H1 (cell line): ENCODE results near the gene ITGAV.

ENCODE experiments used
- ASH2L ChIP-seq: fragments of 200-600, 300-600 bp; sonication (generic); IDR thresholded peaks from one replicate; pipeline ENCODE4 v1.7.1; 2017; ENCODE audit warnings: low read length
- CBX8 ChIP-seq: fragments of 300-800, 300-1000 bp; sonication (generic); IDR thresholded peaks from 2 replicates; pipeline ENCODE4 v1.7.1; 2016; ENCODE audit warnings: low read depth, low read length, borderline replicate concordance
- EGR1 ChIP-seq: IDR thresholded peaks from 2 replicates; pipeline ENCODE4 v1.6.1; 2011; ENCODE audit warnings: low read depth, low read length, borderline replicate concordance
- EP300 ChIP-seq, 2 experiments: IDR thresholded peaks; 1 replicate in 1 of 2; 2 replicates in 1 of 2; pipeline ENCODE4 v1.6.1; 2011 to 2012; ENCODE audit warnings: low read depth in 2 of 2, low read length in 2 of 2, mild to moderate bottlenecking in 2 of 2, borderline replicate concordance in 1 of 2, inconsistent platforms in 1 of 2, moderate library complexity in 1 of 2
- EZH2 ChIP-seq: fragments of 200-600 bp; sonication (generic); IDR thresholded peaks from 2 replicates; pipeline ENCODE4 v1.7.1; 2012; ENCODE audit warnings: low read depth, mild to moderate bottlenecking, moderate library complexity, low read length, inconsistent platforms; ENCODE audit not compliant: severe bottlenecking
- POLR2AphosphoS5 ChIP-seq: IDR thresholded peaks from 2 replicates; pipeline ENCODE4 v1.6.1; 2011; ENCODE audit warnings: low read depth, low read length
- RFX5 ChIP-seq: IDR thresholded peaks from 2 replicates; pipeline ENCODE4 v1.6.1; 2011; ENCODE audit warnings: low read depth, low read length, improper control_type of control experiment, borderline replicate concordance
- SIRT6 ChIP-seq: IDR thresholded peaks from one replicate; pipeline ENCODE4 v1.7.1; 2012; ENCODE audit warnings: low read length, inconsistent platforms
- SP1 ChIP-seq: IDR thresholded peaks from 2 replicates; pipeline ENCODE4 v1.6.1; 2011; ENCODE audit warnings: low read depth, low read length
- SUZ12 ChIP-seq: fragments of 200-600 bp; sonication (generic); IDR thresholded peaks from 2 replicates; pipeline ENCODE4 v1.6.1; 2012; ENCODE audit warnings: mild to moderate bottlenecking, inconsistent platforms, low read length, moderate library complexity, mixed read lengths
- TF ChIP-seq, protein P1 (sequence below), 3 experiments: IDR thresholded peaks; 1 replicate in 2 of 3; 2 replicates in 1 of 3; pipeline versions ENCODE4 v1.5.1 to v1.6.1; 2011; ENCODE audit warnings: low read length in 3 of 3, mild to moderate bottlenecking in 3 of 3, inconsistent platforms in 2 of 3, low read depth in 1 of 3, moderate library complexity in 1 of 3; ENCODE audit not compliant: insufficient read depth in 1 of 3; ENCODE audit errors: control extremely low read depth in 1 of 3

DNA sequence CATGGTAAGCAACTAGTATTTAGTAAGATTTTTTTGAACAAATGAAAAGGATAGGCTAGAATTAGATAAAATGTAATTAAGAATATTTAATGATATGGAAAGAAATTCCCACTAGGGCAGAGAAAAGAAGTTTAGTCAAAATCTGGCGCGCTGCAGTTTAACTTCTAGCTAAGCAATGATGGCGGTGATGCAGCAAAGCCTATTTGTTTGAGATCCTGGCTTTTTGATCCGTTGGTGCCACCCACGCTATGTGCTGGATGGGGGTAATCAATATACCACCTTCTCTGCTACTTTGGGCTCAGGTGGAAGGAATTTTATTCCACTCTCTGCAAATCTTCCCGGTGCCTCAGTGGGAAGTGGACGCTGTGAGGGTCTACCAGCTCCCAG is 103.6 kb downstream of the ITGAV start:
- TF ChIP-seq, protein P1, sequence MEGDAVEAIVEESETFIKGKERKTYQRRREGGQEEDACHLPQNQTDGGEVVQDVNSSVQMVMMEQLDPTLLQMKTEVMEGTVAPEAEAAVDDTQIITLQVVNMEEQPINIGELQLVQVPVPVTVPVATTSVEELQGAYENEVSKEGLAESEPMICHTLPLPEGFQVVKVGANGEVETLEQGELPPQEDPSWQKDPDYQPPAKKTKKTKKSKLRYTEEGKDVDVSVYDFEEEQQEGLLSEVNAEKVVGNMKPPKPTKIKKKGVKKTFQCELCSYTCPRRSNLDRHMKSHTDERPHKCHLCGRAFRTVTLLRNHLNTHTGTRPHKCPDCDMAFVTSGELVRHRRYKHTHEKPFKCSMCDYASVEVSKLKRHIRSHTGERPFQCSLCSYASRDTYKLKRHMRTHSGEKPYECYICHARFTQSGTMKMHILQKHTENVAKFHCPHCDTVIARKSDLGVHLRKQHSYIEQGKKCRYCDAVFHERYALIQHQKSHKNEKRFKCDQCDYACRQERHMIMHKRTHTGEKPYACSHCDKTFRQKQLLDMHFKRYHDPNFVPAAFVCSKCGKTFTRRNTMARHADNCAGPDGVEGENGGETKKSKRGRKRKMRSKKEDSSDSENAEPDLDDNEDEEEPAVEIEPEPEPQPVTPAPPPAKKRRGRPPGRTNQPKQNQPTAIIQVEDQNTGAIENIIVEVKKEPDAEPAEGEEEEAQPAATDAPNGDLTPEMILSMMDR (IDR thresholded peaks at IDR 0.05; ENCODE audit: control extremely low read depth in 1 of 3, insufficient read depth in 1 of 3, low read depth in 1 of 3, low read length in 3 of 3) = no peak
- TF ChIP-seq RFX5 (no peak), EGR1 (no peak), SIRT6 (no peak), CBX8 (no peak), SP1 (no peak), POLR2AphosphoS5 (no peak), EZH2 (no peak), EP300 (IDR thresholded peaks at IDR 0.05; ENCODE audit: borderline replicate concordance in 1 of 2, low read depth in 2 of 2, low read length in 2 of 2) (no peak), SUZ12 (no peak), ASH2L (no peak)
